ENCODE data around the gene CLDN20.

The CLDN20 gene

DNA sequence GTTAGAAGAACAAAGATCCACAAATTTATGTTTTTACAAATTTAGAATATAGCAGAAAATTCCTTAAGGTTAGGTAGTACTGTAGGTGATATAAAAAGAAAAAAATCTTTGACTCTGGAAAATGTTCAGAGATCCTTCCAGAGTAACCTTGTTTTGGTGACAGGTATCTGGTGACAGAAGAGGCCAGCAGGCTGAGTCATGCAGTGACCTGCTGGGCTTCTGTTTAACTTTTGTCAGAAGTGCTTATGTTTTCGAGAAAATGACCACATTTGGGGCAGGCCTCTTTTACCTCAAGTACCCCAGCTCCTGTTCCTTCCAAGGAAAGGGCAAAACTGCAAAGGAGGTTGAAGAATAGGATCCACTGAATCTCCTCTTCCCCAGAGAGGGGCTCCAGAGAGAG, 10.5 kb upstream of the CLDN20 start:
- Histone ChIP-seq H3K27ac (replicated peaks; ENCODE audit: low read length) (peak overlapping the region; percentile 66), H3K14ac (ENCODE audit: low read length) (no peak overlapping the region), H3K23ac (ENCODE audit: low read depth, low read length, poor library complexity) (no peak overlapping the region)

DNA sequence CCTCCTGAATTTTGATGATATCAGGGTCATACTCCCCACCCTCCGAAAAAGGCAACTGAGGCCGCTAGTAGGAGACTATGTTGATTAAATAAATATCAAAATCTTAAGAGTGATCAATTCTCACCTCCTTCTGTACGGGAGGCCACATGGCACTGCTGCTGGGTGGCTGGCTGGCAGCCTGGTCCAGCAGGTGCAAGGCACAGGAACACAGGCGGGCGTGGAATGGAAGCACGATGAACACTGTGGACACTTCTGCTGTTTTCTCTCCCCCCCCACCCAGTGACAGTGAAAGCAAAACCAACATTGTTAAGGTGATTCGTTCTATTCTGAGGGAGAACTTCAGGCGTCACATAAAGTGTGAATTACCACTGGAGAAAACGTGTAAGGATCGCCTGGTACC, 9.7 kb upstream of the CLDN20 start:
- no peak overlapping the region for H2AK5ac ChIP-seq (ENCODE audit: low read depth, low read length)
- WGBS, 2 donors (ENCODE audit: extremely low coverage in 2 of 2, insufficient read length in 2 of 2, insufficient replicate concordance in 1 of 2), result no CpG with 5 or more reads among the region's 10 CpGs
- no peak overlapping the region for H2AFZ ChIP-seq (ENCODE audit: low read length)
- no peak overlapping the region for H2BK5ac ChIP-seq (ENCODE audit: low read length)
- no peak overlapping the region for H3K23ac ChIP-seq (ENCODE audit: low read depth, low read length, poor library complexity)
- no peak overlapping the region for H3K14ac ChIP-seq (ENCODE audit: low read length)
- no peaks in the 10 kb centered on the region for H3K79me1 ChIP-seq (ENCODE audit: low read depth, low read length)
- no peak overlapping the region for H4K91ac ChIP-seq (ENCODE audit: low read depth, low read length, poor library complexity)
- no peak overlapping the region for H4K8ac ChIP-seq (ENCODE audit: low read depth, low read length)
- H3K9ac ChIP-seq (ENCODE audit: low read depth, low read length, poor library complexity), result no peak overlapping the region
- H2BK12ac ChIP-seq (ENCODE audit: low read length), result no peak overlapping the region
- peak overlapping the region; percentile 36 for H3K18ac ChIP-seq (ENCODE audit: low read length)
- H2BK15ac ChIP-seq (ENCODE audit: low read length), result no peak overlapping the region
- H3K27me3 ChIP-seq (ENCODE audit: control insufficient read depth in 3 of 3, insufficient read depth in 3 of 3, low read depth in 1 of 3, low read length in 3 of 3), result no peaks in the 10 kb centered on the region
- H3K4me1 ChIP-seq (ENCODE audit: control insufficient read depth in 2 of 2, insufficient read depth in 1 of 2, low read depth in 1 of 2, low read length in 2 of 2), result peaks cover 2 to 12% of the 10 kb centered on the region in 2 donors
- DNase-seq (ENCODE audit: low spot score), result no peak
- H3K4me3 ChIP-seq (ENCODE audit: low read length in 2 of 2), result no peak overlapping the region
- H2BK120ac ChIP-seq (ENCODE audit: low read depth, low read length), result no peak overlapping the region
- H3K9me3 ChIP-seq (replicated peaks in 1 of 2; ENCODE audit: control insufficient read depth in 2 of 2, insufficient read depth in 1 of 2, low read depth in 1 of 2, low read length in 2 of 2), result no peaks in the 10 kb centered on the region
- no peak overlapping the region for H3K4ac ChIP-seq (ENCODE audit: low read length)
- H3K36me3 ChIP-seq (replicated peaks in 1 of 2; ENCODE audit: control insufficient read depth in 2 of 2, insufficient read depth in 2 of 2, low read length in 2 of 2), result peaks cover 16 to 99% of the 10 kb centered on the region in 2 donors
- H3K4me2 ChIP-seq (ENCODE audit: insufficient read depth, low read length, poor library complexity, severe bottlenecking), result no peak overlapping the region
- H3K27ac ChIP-seq (replicated peaks; ENCODE audit: low read length), result no peak overlapping the region

More for the DNA sequence above, 10.5 kb upstream of the CLDN20 start:
- no peaks in the 10 kb centered on the region for H3K27me3 ChIP-seq (ENCODE audit: control insufficient read depth in 3 of 3, insufficient read depth in 3 of 3, low read depth in 1 of 3, low read length in 3 of 3)
- H3K9ac ChIP-seq (ENCODE audit: low read depth, low read length, poor library complexity), result no peak overlapping the region
- H3K36me3 ChIP-seq (replicated peaks in 1 of 2; ENCODE audit: control insufficient read depth in 2 of 2, insufficient read depth in 2 of 2, low read length in 2 of 2), result peaks cover 13 to 99% of the 10 kb centered on the region in 2 donors
- no peak overlapping the region for H2BK120ac ChIP-seq (ENCODE audit: low read depth, low read length)
- peaks cover 0 to 8% of the 10 kb centered on the region in 2 donors for H3K4me1 ChIP-seq (ENCODE audit: control insufficient read depth in 2 of 2, insufficient read depth in 1 of 2, low read depth in 1 of 2, low read length in 2 of 2)
- no peak overlapping the region for H3K4me2 ChIP-seq (ENCODE audit: insufficient read depth, low read length, poor library complexity, severe bottlenecking)
- no peak overlapping the region for H2BK12ac ChIP-seq (ENCODE audit: low read length)
- H2BK15ac ChIP-seq (ENCODE audit: low read length), result no peak overlapping the region
- H2AK5ac ChIP-seq (ENCODE audit: low read depth, low read length), result no peak overlapping the region
- no CpG with 5 or more reads among the region's 1 CpG for WGBS, 2 donors (ENCODE audit: extremely low coverage in 2 of 2, insufficient read length in 2 of 2, insufficient replicate concordance in 1 of 2)
- no peaks in the 10 kb centered on the region for H3K79me1 ChIP-seq (ENCODE audit: low read depth, low read length)
- H2AFZ ChIP-seq (ENCODE audit: low read length), result no peak overlapping the region
- no peak overlapping the region for H2BK5ac ChIP-seq (ENCODE audit: low read length)
- no peaks in the 10 kb centered on the region for H3K9me3 ChIP-seq (replicated peaks in 1 of 2; ENCODE audit: control insufficient read depth in 2 of 2, insufficient read depth in 1 of 2, low read depth in 1 of 2, low read length in 2 of 2)
- no peak overlapping the region for H4K91ac ChIP-seq (ENCODE audit: low read depth, low read length, poor library complexity)
- no peak overlapping the region for H4K8ac ChIP-seq (ENCODE audit: low read depth, low read length)
- no peak overlapping the region for H3K4me3 ChIP-seq (ENCODE audit: low read length in 2 of 2)
- DNase-seq (ENCODE audit: low spot score), result no peak
- H3K4ac ChIP-seq (ENCODE audit: low read length), result no peak overlapping the region
- no peak overlapping the region for H3K18ac ChIP-seq (ENCODE audit: low read length)

DNA sequence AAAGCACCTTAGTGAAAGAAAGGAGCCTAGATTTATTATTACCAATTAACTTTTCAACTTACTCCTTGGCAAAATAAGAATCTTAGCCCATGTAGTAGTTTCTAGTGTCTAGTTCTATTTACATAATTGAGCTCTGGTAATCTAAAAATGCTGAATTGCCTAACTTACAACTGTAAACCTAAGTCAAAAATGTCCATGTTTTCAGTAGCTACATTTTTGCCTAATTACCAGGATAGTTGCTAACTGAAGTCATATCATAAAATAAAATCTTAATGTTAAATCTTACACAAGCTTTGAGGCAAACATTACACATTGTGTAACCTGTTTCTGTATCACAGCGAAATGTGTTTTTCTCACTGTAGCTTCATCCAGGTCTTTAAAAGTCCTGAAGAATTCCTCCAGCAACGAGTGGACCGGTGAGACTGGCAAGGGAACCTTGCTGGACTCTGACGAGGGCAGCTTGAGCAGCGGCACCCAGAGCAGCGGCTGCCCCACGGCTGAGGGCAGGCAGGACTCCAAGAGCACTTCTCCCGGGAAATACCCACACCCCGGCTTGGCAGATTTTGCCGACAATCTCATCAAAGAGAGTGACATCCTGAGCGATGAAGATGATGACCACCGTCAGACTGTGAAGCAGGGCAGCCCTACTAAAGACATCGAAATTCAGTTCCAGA, 7.6 kb upstream of the CLDN20 start:
- Histone ChIP-seq H2BK5ac (ENCODE audit: low read length) (no peak overlapping the region), H2AFZ (ENCODE audit: low read length) (no peak overlapping the region), H2AK5ac (ENCODE audit: low read depth, low read length) (no peak overlapping the region), H3K4me1 (ENCODE audit: control insufficient read depth in 2 of 2, insufficient read depth in 1 of 2, low read depth in 1 of 2, low read length in 2 of 2) (peaks cover 6 to 14% of the 10 kb centered on the region in 2 donors), H2BK120ac (ENCODE audit: low read depth, low read length) (no peak overlapping the region), H3K9ac (ENCODE audit: low read depth, low read length, poor library complexity) (no peak overlapping the region), H3K79me1 (ENCODE audit: low read depth, low read length) (no peaks in the 10 kb centered on the region), H2BK12ac (ENCODE audit: low read length) (no peak overlapping the region), H3K14ac (ENCODE audit: low read length) (no peak overlapping the region), H4K8ac (ENCODE audit: low read depth, low read length) (no peak overlapping the region), H2BK15ac (ENCODE audit: low read length) (no peak overlapping the region), H3K27me3 (ENCODE audit: control insufficient read depth in 3 of 3, insufficient read depth in 3 of 3, low read depth in 1 of 3, low read length in 3 of 3) (no peaks in the 10 kb centered on the region), H3K4me3 (ENCODE audit: low read length in 2 of 2) (no peak overlapping the region), H3K23ac (ENCODE audit: low read depth, low read length, poor library complexity) (no peak overlapping the region), H3K4me2 (ENCODE audit: insufficient read depth, low read length, poor library complexity, severe bottlenecking) (no peak overlapping the region), H3K9me3 (replicated peaks in 1 of 2; ENCODE audit: control insufficient read depth in 2 of 2, insufficient read depth in 1 of 2, low read depth in 1 of 2, low read length in 2 of 2) (no peaks in the 10 kb centered on the region), H4K91ac (ENCODE audit: low read depth, low read length, poor library complexity) (no peak overlapping the region), H3K4ac (ENCODE audit: low read length) (no peak overlapping the region), H3K27ac (replicated peaks; ENCODE audit: low read length) (no peak overlapping the region), H3K18ac (ENCODE audit: low read length) (no peak overlapping the region), H3K36me3 (replicated peaks in 1 of 2; ENCODE audit: control insufficient read depth in 2 of 2, insufficient read depth in 2 of 2, low read length in 2 of 2) (peaks cover 17 to 95% of the 10 kb centered on the region in 2 donors)
- DNase-seq (ENCODE audit: low spot score), result no peak
- no CpG with 5 or more reads among the region's 13 CpGs for WGBS, 2 donors (ENCODE audit: extremely low coverage in 2 of 2, insufficient read length in 2 of 2, insufficient replicate concordance in 1 of 2)

DNA sequence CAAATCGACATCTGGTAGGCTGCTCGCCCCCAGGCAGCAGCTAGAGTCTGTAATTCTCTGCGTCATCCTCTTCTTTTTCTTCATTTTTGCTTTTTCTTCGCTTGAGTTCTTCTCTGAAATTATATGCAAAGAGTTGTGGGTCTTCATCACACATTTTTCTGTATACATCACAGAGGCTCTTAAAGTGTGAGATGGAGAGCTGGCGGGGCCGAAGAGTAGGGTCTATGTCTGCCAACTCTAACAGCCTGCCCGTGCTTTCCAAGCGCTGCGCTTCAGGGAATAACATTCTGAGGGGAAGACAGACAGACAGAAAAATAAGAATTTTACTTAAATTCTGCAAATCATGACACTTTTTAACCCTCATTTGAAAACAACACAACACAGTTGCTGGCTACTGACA, 6.0 kb upstream of the CLDN20 start:
- H4K8ac ChIP-seq (ENCODE audit: low read depth, low read length), result no peak overlapping the region
- H3K36me3 ChIP-seq (replicated peaks in 1 of 2; ENCODE audit: control insufficient read depth in 2 of 2, insufficient read depth in 2 of 2, low read length in 2 of 2), result peaks cover 15 to 80% of the 10 kb centered on the region in 2 donors
- no peak overlapping the region for H2BK5ac ChIP-seq (ENCODE audit: low read length)
- no peak overlapping the region for H2BK15ac ChIP-seq (ENCODE audit: low read length)
- H3K4ac ChIP-seq (ENCODE audit: low read length), result no peak overlapping the region
- no peak overlapping the region for H3K18ac ChIP-seq (ENCODE audit: low read length)
- peaks cover 14 to 19% of the 10 kb centered on the region in 2 donors for H3K4me1 ChIP-seq (ENCODE audit: control insufficient read depth in 2 of 2, insufficient read depth in 1 of 2, low read depth in 1 of 2, low read length in 2 of 2)
- DNase-seq (ENCODE audit: low spot score), result no peak
- H2BK120ac ChIP-seq (ENCODE audit: low read depth, low read length), result no peak overlapping the region
- H3K27me3 ChIP-seq (ENCODE audit: control insufficient read depth in 3 of 3, insufficient read depth in 3 of 3, low read depth in 1 of 3, low read length in 3 of 3), result no peaks in the 10 kb centered on the region
- no peak overlapping the region for H3K23ac ChIP-seq (ENCODE audit: low read depth, low read length, poor library complexity)
- no peak overlapping the region for H3K9ac ChIP-seq (ENCODE audit: low read depth, low read length, poor library complexity)
- H2BK12ac ChIP-seq (ENCODE audit: low read length), result no peak overlapping the region
- no peaks in the 10 kb centered on the region for H3K79me1 ChIP-seq (ENCODE audit: low read depth, low read length)
- no CpG with 5 or more reads among the region's 9 CpGs for WGBS, 2 donors (ENCODE audit: extremely low coverage in 2 of 2, insufficient read length in 2 of 2, insufficient replicate concordance in 1 of 2)
- no peak overlapping the region for H3K27ac ChIP-seq (replicated peaks; ENCODE audit: low read length)
- H2AFZ ChIP-seq (ENCODE audit: low read length), result no peak overlapping the region
- H3K4me3 ChIP-seq (ENCODE audit: low read length in 2 of 2), result no peak overlapping the region
- H3K14ac ChIP-seq (ENCODE audit: low read length), result no peak overlapping the region
- H2AK5ac ChIP-seq (ENCODE audit: low read depth, low read length), result no peak overlapping the region
- H3K9me3 ChIP-seq (replicated peaks in 1 of 2; ENCODE audit: control insufficient read depth in 2 of 2, insufficient read depth in 1 of 2, low read depth in 1 of 2, low read length in 2 of 2), result no peaks in the 10 kb centered on the region
- H3K4me2 ChIP-seq (ENCODE audit: insufficient read depth, low read length, poor library complexity, severe bottlenecking), result no peak overlapping the region
- H4K91ac ChIP-seq (ENCODE audit: low read depth, low read length, poor library complexity), result no peak overlapping the region

Data from neuronal stem cell (in vitro differentiated cells).